AG09309 (cell line): Measurements from ENCODE around the gene SH3BP2.

Experiments used
- DNase-seq: peaks from one replicate; pipeline ENCODE4 v3.0.0-alpha.2; 2010; ENCODE audit warnings: low read depth
- H3K4me3 ChIP-seq: 2 replicates; pipeline ENCODE4 v1.5.1; 2011; ENCODE audit warnings: mild to moderate bottlenecking, low read depth, low read length, moderate library complexity; ENCODE audit not compliant: control insufficient read depth
- TF ChIP-seq, protein P1 (sequence below): IDR thresholded peaks from 2 replicates; pipeline ENCODE4 v1.5.1; 2011; ENCODE audit warnings: mild to moderate bottlenecking, low read depth, low read length, inconsistent platforms; ENCODE audit not compliant: insufficient read depth, control insufficient read depth; ENCODE audit errors: missing control alignments

SH3BP2 gene, protein sequence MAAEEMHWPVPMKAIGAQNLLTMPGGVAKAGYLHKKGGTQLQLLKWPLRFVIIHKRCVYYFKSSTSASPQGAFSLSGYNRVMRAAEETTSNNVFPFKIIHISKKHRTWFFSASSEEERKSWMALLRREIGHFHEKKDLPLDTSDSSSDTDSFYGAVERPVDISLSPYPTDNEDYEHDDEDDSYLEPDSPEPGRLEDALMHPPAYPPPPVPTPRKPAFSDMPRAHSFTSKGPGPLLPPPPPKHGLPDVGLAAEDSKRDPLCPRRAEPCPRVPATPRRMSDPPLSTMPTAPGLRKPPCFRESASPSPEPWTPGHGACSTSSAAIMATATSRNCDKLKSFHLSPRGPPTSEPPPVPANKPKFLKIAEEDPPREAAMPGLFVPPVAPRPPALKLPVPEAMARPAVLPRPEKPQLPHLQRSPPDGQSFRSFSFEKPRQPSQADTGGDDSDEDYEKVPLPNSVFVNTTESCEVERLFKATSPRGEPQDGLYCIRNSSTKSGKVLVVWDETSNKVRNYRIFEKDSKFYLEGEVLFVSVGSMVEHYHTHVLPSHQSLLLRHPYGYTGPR

GRCh38 chr4:2792711-2793585, at the start of gene SH3BP2:
TSS of gene SH3BP2 (plus strand) at chr4:2793085. CDS start at chr4:2820618, 27,533 bp downstream.
- TF ChIP-seq, protein P1, sequence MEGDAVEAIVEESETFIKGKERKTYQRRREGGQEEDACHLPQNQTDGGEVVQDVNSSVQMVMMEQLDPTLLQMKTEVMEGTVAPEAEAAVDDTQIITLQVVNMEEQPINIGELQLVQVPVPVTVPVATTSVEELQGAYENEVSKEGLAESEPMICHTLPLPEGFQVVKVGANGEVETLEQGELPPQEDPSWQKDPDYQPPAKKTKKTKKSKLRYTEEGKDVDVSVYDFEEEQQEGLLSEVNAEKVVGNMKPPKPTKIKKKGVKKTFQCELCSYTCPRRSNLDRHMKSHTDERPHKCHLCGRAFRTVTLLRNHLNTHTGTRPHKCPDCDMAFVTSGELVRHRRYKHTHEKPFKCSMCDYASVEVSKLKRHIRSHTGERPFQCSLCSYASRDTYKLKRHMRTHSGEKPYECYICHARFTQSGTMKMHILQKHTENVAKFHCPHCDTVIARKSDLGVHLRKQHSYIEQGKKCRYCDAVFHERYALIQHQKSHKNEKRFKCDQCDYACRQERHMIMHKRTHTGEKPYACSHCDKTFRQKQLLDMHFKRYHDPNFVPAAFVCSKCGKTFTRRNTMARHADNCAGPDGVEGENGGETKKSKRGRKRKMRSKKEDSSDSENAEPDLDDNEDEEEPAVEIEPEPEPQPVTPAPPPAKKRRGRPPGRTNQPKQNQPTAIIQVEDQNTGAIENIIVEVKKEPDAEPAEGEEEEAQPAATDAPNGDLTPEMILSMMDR: no peak
- peak within 1 kb of the TSS; percentile 63 for H3K4me3 ChIP-seq
- DNase-seq: no peak

DNA sequence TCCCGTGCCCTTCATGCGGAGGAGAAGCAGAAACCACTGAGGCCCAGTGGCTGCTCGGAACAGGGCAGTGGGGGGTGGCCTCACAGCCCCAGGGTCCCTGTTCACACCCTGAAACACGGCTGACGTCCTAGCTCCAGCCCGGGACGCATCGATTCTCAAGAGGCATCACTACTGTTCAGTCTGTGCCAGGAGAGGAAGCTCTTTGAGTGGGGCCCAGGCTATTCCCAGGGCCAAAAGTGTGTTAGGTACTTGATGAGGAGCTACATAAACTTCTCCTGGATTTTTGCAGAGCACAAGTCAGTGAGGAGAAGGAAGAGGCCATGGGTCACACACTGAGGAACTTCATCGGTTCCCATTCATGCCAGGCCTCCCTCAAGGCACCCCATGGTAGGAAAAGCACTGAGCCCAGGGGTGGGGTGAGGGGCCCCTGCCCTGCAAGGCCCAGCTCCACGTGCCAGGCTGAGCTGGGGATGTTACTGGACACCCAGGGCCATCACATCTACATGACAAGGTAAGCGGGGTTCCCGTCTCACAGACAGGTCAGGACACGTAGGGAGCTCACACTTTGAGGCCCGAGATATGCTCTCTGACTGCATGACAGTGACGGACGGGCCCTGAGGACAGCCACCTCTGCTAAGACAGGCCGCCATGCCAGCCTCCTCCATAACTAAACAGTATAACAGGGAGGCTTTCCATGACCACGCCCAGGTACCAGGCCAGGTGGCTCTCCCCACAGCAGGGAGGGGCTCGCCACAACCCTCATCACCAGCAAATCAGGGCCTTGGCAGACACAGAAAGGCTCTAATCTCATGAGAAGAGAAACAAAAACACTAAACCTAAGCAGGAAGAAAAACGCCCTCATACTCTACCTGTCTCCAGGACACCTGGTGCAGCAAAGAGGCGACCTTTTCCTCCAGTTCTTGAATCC, 49.1 kb upstream of the SH3BP2 start:
- no peak overlapping the region for H3K4me3 ChIP-seq
- TF ChIP-seq, protein P1: no peak
- DNase-seq: no peak

DNA sequence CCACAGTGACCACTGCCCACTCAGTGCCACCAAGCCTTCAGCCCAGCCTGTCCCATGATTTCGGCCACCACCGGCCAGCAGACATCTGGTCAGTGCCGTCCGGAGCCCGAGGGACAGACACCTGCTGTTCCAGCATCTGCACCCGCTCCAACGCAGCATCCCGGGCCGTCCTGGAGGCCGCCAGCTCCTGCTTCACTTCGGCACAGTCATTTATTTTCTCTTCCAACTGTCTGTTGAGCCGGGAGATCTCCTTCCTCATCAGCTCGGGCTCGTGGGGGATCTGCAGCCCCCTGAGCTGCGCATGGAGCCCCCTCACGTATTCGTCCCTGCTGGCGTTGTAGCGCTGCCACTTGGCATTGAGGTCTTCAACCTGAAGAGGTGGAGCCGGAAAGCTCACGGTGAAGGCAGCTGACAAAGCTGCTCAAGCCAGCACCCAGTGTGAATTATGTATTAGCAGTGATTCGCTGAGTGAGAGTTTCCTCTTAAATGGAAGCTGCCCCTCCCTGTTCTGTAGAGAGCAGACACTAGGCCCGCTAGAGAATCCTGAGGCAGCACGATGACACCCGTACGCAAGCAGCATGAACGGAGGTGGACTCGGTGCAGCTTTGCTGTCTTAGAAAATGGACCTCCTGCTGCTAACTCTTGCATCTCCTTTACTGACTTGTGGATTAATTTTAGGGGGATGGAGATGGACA, 48.2 kb upstream of the SH3BP2 start:
- DNase-seq: no peak
- no peak overlapping the region for H3K4me3 ChIP-seq
- TF ChIP-seq, protein P1: no peak

- DNase-seq: no peak
- TF ChIP-seq, protein P1: no peak
- no peak overlapping the region for H3K4me3 ChIP-seq
Measured at GRCh38 chr4:2745516-2745915, 47.4 kb upstream of the SH3BP2 start.

- DNase-seq: no peak
- TF ChIP-seq, protein P1: no peak
- H3K4me3 ChIP-seq: no peak overlapping the region
Measured at GRCh38 chr4:2745981-2746806, 46.7 kb upstream of the SH3BP2 start.
